Liver (tissue), 9 donors: ENCODE data around the gene CDC42SE1. TPM values are rescaled to one million over a fixed set of nuclear protein-coding genes. Genes with fewer than 3 reads are reported as not detected.

Experiments used
- DNase-seq: peaks from one replicate; pipeline ENCODE4 v3.0.0-alpha.2; 2017; ENCODE audit warnings: low spot score
- H3K27ac ChIP-seq, 2 donors: one replicate each; pipeline ENCODE4 v1.7.0; 2013; ENCODE audit warnings: inconsistent platforms in 2 of 2, low read length in 2 of 2, control low read depth in 1 of 2, low read depth in 1 of 2, mild to moderate bottlenecking in 1 of 2
- H3K27me3 ChIP-seq, 4 donors: one replicate each; pipeline versions ENCODE4 v1.6.1 to v1.7.0; 2013; ENCODE audit warnings: low read length in 3 of 4, inconsistent platforms in 1 of 4, mild to moderate bottlenecking in 1 of 4, moderate library complexity in 1 of 4; ENCODE audit not compliant: control insufficient read depth in 4 of 4, insufficient read depth in 4 of 4
- H3K36me3 ChIP-seq, 4 donors: one replicate each; pipeline versions ENCODE4 v1.6.1 to v1.7.0; 2013; ENCODE audit warnings: low read length in 3 of 4, mild to moderate bottlenecking in 3 of 4, low read depth in 1 of 4, moderate library complexity in 1 of 4; ENCODE audit not compliant: control insufficient read depth in 4 of 4, insufficient read depth in 3 of 4
- H3K4me1 ChIP-seq, 4 donors: one replicate each; pipeline versions ENCODE4 v1.6.1 to v1.7.0; 2013; ENCODE audit warnings: low read length in 3 of 4, mild to moderate bottlenecking in 3 of 4, moderate library complexity in 1 of 4; ENCODE audit not compliant: control insufficient read depth in 4 of 4, insufficient read depth in 4 of 4
- H3K4me3 ChIP-seq, 3 donors: one replicate each; pipeline versions ENCODE4 v1.6.1 to v1.7.0; 2013; ENCODE audit warnings: low read length in 3 of 3, control low read depth in 1 of 3, low read depth in 1 of 3, mild to moderate bottlenecking in 1 of 3
- H3K9ac ChIP-seq, 2 donors: one replicate each; pipeline ENCODE4 v1.7.0; 2013; ENCODE audit warnings: low read length in 2 of 2, mild to moderate bottlenecking in 2 of 2, moderate library complexity in 2 of 2, control low read depth in 1 of 2, low read depth in 1 of 2
- H3K9me3 ChIP-seq, 4 donors: one replicate each; pipeline versions ENCODE4 v1.6.1 to v1.7.0; 2013; ENCODE audit warnings: low read length in 3 of 4; ENCODE audit not compliant: control insufficient read depth in 4 of 4
- ATF3 ChIP-seq: IDR thresholded peaks from 2 replicates; pipeline ENCODE4 v1.6.1; 2016; ENCODE audit warnings: antibody characterized with exemption
- FOXA1 ChIP-seq: IDR thresholded peaks from 2 replicates; pipeline ENCODE4 v1.6.1; 2016; ENCODE audit warnings: antibody characterized with exemption
- FOXA2 ChIP-seq: IDR thresholded peaks from 2 replicates; pipeline ENCODE4 v1.6.1; 2016; ENCODE audit warnings: antibody characterized with exemption
- GABPA ChIP-seq, 2 donors: IDR thresholded peaks in 1 of 2; conservative IDR thresholded peaks in 1 of 2; 2 replicates each; pipeline ENCODE4 v1.6.1; 2016; ENCODE audit warnings: antibody characterized with exemption in 2 of 2, mild to moderate bottlenecking in 1 of 2, moderate library complexity in 1 of 2
- HNF4A ChIP-seq, 2 donors: conservative IDR thresholded peaks; 2 replicates each; pipeline ENCODE4 v1.6.1; 2016; ENCODE audit warnings: antibody characterized with exemption in 2 of 2, mild to moderate bottlenecking in 2 of 2
- HNF4G ChIP-seq: IDR thresholded peaks from 2 replicates; pipeline ENCODE4 v1.6.1; 2016; ENCODE audit warnings: antibody characterized with exemption
- JUND ChIP-seq, 2 donors: IDR thresholded peaks; 2 replicates each; pipeline ENCODE4 v1.6.1; 2016; ENCODE audit warnings: antibody characterized with exemption in 2 of 2
- MAX ChIP-seq: IDR thresholded peaks from 2 replicates; pipeline ENCODE4 v1.6.1; 2016; ENCODE audit warnings: antibody characterized with exemption
- NR2F2 ChIP-seq: IDR thresholded peaks from 2 replicates; pipeline ENCODE4 v1.6.1; 2016; ENCODE audit warnings: antibody characterized with exemption
- RAD21 ChIP-seq, 2 donors: IDR thresholded peaks; 2 replicates each; pipeline ENCODE4 v1.6.1; 2016; ENCODE audit warnings: antibody characterized with exemption in 2 of 2, mild to moderate bottlenecking in 2 of 2
- REST ChIP-seq: IDR thresholded peaks from 2 replicates; pipeline ENCODE4 v1.6.1; 2016; ENCODE audit warnings: antibody characterized with exemption, mild to moderate bottlenecking
- RXRA ChIP-seq, 2 donors: IDR thresholded peaks; 2 replicates each; pipeline ENCODE4 v1.6.1; 2017 to 2018; ENCODE audit warnings: antibody characterized with exemption in 2 of 2, mild to moderate bottlenecking in 1 of 2
- SP1 ChIP-seq: IDR thresholded peaks from 2 replicates; pipeline ENCODE4 v1.6.1; 2018; ENCODE audit warnings: antibody characterized with exemption, mild to moderate bottlenecking
- YY1 ChIP-seq: IDR thresholded peaks from 2 replicates; pipeline ENCODE4 v1.6.1; 2016; ENCODE audit warnings: antibody characterized with exemption, mild to moderate bottlenecking
- ZBTB33 ChIP-seq: IDR thresholded peaks from 2 replicates; pipeline ENCODE4 v1.6.1; 2016; ENCODE audit warnings: antibody characterized with exemption
- WGBS: extraction: QIAGEN DNeasy Blood & Tissue Kit; methylation state at CpG from one replicate; pipeline ENCODE4 v1.1.7; 2013; 5-methylcytosine and 5-hydroxymethylcytosine counted together
- polyA plus RNA-seq, 2 donors: library from polyadenylated mRNA; stranded (reverse) in 1 of 2; unstranded in 1 of 2; fragments of 200-250 nt in 1 of 2; fragments of >200 nt in 1 of 2; fragmentation: Nextera tagmentation in 1 of 2; extraction: Ambion mirVana in 1 of 2; gene quantifications; one replicate each; pipeline versions ENCODE4 v1.2.1 to v1.2.3, GENCODE V29; 2013 to 2015
- total RNA-seq, 2 donors: library from RNA; depleted of rRNA; stranded (reverse); fragments of >200 nt; gene quantifications; one replicate each; pipeline ENCODE4 v1.2.3, GENCODE V29; 2014
- TF ChIP-seq, protein P1 (sequence below): fragments of 150-350 bp; IDR thresholded peaks from 2 replicates; pipeline ENCODE4 v1.5.1; 2017; ENCODE audit warnings: improper control_type of control experiment, low read depth, low read length; ENCODE audit not compliant: missing input control
- donor health status: healthy.
- donor health status: healthy.
- donor health status: healthy.
- donor health status: healthy.
- donor health status: healthy.

CDC42SE1 gene
- total and polyA plus RNA-seq, 4 donors, result 9.5 to 28.1 (median 16.7) TPM

DNA sequence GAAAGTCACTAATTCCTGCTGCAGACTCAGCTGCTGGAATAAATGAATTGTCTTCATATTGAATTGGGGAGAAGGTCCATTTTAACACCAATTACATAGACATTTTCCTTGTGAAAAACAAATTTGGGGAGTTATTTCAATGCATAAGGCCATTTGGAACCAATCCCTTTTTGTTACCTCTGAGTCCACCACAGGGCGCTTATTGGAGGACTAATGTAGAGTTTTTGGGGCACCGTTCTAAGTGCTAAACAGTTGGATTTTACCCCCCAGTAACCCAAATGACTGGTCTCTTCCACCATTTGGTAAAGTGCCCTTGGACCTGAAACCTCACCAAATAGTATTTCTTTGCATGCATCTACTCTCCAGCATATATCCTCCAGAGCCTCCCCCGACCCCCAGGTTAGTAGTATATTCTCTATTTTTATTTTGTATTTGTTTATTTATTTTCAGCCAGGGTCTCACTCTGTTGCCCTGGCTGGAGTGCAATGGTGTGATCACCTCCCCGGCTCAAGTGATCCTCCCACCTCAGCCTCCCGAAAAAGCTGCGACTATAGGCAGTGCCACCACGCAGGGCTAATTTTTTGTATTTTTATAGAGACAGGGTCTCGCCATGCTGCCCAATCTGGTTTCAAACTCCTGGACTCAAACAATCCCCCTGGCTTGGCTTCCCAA lies 49.6 kb downstream of the CDC42SE1 start:
- no peaks in the 10 kb centered on the region for H3K27me3 ChIP-seq
- no peaks in the 10 kb centered on the region for H3K9me3 ChIP-seq
- 96% methylated on average over 8 of the region's 8 CpGs for WGBS
- TF ChIP-seq JUND (IDR thresholded peaks at IDR 0.05), result no peak
- TF ChIP-seq GABPA (IDR thresholded peaks at IDR 0.05 in 1 of 2, conservative IDR thresholded peaks at IDR 0.05 in 1 of 2), result no peak
- no peak for TF ChIP-seq RAD21 (IDR thresholded peaks at IDR 0.05)
- TF ChIP-seq FOXA2, result no peak
- no peak for TF ChIP-seq MAX
- no peak for TF ChIP-seq HNF4A (conservative IDR thresholded peaks at IDR 0.05)
- no peak for TF ChIP-seq ATF3
- TF ChIP-seq NR2F2, result no peak
- TF ChIP-seq REST, result no peak
- no peak for TF ChIP-seq RXRA (IDR thresholded peaks at IDR 0.05)
- no peak for TF ChIP-seq YY1
- no peak for TF ChIP-seq SP1
- TF ChIP-seq HNF4G, result no peak
- TF ChIP-seq ZBTB33, result no peak
- peak overlapping the region in 1 of 2 donors; percentile 84 for H3K27ac ChIP-seq
- H3K36me3 ChIP-seq, result no peaks in the 10 kb centered on the region
- peaks cover 17 to 75% (median 60%) of the 10 kb centered on the region in 4 donors for H3K4me1 ChIP-seq
- DNase-seq, result no peak
- H3K4me3 ChIP-seq, result peak overlapping the region in 1 of 3 donors; percentile 53
- peak overlapping the region in 1 of 2 donors; percentile 95 for H3K9ac ChIP-seq

DNA sequence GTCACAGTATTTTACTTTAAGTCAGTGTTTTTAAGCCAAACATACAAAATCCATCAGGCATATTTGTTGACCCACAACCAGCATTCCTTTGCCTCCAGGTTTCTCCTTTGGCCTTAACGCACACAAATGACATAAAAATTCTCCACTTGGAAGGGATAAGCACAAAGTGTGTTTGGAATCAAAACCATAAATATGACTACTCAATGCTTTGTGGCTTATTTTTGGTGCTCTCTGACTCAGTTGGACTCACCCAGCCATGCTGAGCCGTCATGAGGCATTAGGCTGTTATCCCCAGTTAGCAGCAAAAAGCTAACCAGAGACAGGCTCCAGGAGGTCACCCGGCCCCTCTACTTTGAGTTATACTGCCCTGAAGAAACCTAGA lies 50.2 kb downstream of the CDC42SE1 start:
- H3K36me3 ChIP-seq, result no peaks in the 10 kb centered on the region
- TF ChIP-seq ZBTB33 (no peak), NR2F2 (no peak), FOXA1 (no peak), RXRA (IDR thresholded peaks at IDR 0.05) (no peak), SP1 (no peak)
- TF ChIP-seq, protein P1, sequence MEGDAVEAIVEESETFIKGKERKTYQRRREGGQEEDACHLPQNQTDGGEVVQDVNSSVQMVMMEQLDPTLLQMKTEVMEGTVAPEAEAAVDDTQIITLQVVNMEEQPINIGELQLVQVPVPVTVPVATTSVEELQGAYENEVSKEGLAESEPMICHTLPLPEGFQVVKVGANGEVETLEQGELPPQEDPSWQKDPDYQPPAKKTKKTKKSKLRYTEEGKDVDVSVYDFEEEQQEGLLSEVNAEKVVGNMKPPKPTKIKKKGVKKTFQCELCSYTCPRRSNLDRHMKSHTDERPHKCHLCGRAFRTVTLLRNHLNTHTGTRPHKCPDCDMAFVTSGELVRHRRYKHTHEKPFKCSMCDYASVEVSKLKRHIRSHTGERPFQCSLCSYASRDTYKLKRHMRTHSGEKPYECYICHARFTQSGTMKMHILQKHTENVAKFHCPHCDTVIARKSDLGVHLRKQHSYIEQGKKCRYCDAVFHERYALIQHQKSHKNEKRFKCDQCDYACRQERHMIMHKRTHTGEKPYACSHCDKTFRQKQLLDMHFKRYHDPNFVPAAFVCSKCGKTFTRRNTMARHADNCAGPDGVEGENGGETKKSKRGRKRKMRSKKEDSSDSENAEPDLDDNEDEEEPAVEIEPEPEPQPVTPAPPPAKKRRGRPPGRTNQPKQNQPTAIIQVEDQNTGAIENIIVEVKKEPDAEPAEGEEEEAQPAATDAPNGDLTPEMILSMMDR, result no peak
- H3K27me3 ChIP-seq, result no peaks in the 10 kb centered on the region
- H3K4me3 ChIP-seq, result peak overlapping the region; percentile 53 to 78 (median 76)
- no peak for DNase-seq
- 33% methylated on average over 3 of the region's 3 CpGs for WGBS
- peak overlapping the region; percentile 84 for H3K27ac ChIP-seq
- peaks cover 18 to 75% (median 62%) of the 10 kb centered on the region in 4 donors for H3K4me1 ChIP-seq
- H3K9me3 ChIP-seq, result no peaks in the 10 kb centered on the region
- peak overlapping the region; percentile 42 to 95 for H3K9ac ChIP-seq
